ENCODE data around the gene PRDM4.

- TF ChIP-seq POLR2A (IDR thresholded peaks at IDR 0.05) (no peak), CTCF (IDR thresholded peaks at IDR 0.05) (no peak), POLR2AphosphoS5 (IDR thresholded peaks at IDR 0.05) (no peak), EP300 (IDR thresholded peaks at IDR 0.05; ENCODE audit: low read depth) (no peak)
Observed at GRCh38 chr12:107761502-107761904, 566 bp upstream of the PRDM4 start.
